Neutrophil (primary cell): ENCODE results near the gene BCL2L13.

Experiments used
- H3K27ac ChIP-seq: fragments of 200-600 bp; sonication (generic); 2 replicates; pipeline ENCODE4 v1.5.1; 2016; ENCODE audit warnings: mild to moderate bottlenecking, moderate library complexity
- H3K27me3 ChIP-seq: fragments of 200-600 bp; sonication (generic); 2 replicates; pipeline ENCODE4 v1.6.0; 2016; ENCODE audit warnings: mild to moderate bottlenecking
- H3K36me3 ChIP-seq: fragments of 200-600 bp; sonication (generic); 2 replicates; pipeline ENCODE4 v1.5.1; 2017
- H3K4me1 ChIP-seq, 2 experiments: fragments of 200-600 bp in 1 of 2; sonication (generic) in 1 of 2; 1 replicate in 1 of 2; 2 replicates in 1 of 2; pipeline versions ENCODE4 v1.5.1 to v1.6.1; 2013 to 2016; ENCODE audit warnings: low read depth in 1 of 2, low read length in 1 of 2, mild to moderate bottlenecking in 1 of 2, moderate library complexity in 1 of 2; ENCODE audit not compliant: control insufficient read depth in 1 of 2, insufficient read depth in 1 of 2
- H3K4me3 ChIP-seq, 2 experiments: fragments of 200-600 bp in 1 of 2; sonication (generic) in 1 of 2; 1 replicate in 1 of 2; 2 replicates in 1 of 2; pipeline ENCODE4 v1.5.1; 2013 to 2016; ENCODE audit warnings: low read depth in 1 of 2, low read length in 1 of 2, mild to moderate bottlenecking in 1 of 2, moderate library complexity in 1 of 2
- H3K9me3 ChIP-seq: fragments of 200-600 bp; sonication (generic); 2 replicates; pipeline ENCODE4 v1.5.1; 2016
- CTCF ChIP-seq: fragments of 200-600 bp; sonication (generic); IDR thresholded peaks from 2 replicates; pipeline ENCODE4 v1.5.1; 2016; ENCODE audit warnings: antibody characterized with exemption

Gene BCL2L13

DNA sequence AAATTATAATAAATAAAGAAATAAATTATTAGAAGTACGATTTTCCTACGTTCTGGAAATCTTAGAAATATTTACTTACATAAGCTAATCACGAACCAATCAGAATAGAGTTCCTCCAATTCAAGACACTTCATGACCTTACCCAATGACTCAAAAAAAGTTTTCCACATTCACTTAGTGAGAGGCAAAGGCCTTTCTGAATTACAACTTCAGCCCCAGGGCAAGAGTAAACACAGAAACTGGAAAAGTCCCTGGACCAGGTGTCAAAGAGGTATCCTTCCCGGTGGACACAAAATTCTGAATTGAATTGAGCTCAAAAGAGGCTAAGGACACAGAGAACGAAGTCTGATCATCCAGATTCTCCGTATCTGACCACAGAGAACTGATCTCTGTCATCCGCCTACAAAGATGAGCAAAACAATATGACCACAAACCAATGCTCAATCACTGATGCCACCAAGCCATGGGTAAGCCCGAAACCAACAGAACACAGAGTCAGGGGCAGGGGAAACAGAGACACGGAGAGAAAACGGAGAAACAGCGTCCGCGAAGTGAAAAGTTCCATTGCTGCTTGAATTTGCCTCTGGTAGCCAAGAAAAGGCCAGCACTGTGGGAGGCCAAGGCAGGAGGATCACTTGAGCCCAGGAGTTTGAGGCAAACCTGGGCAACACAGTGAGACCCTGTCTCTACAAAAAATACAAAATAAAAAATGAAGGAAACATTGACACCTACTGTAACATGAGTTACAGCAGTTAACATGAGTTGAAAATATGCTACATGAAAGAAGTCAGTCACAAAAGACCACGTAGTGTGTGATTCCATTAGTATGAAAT, 128.9 kb downstream of the BCL2L13 start:
- Histone ChIP-seq H3K9me3 (no peaks in the 10 kb centered on the region), H3K27ac (peak overlapping the region; percentile 100), H3K27me3 (no peaks in the 10 kb centered on the region), H3K4me3 (peak overlapping the region in 1 of 2 experiments; percentile 3), H3K4me1 (peaks cover 66 to 77% of the 10 kb centered on the region in 2 experiments), H3K36me3 (peaks cover 13% of the 10 kb centered on the region)
- no peak for TF ChIP-seq CTCF

- Histone ChIP-seq H3K27ac (peak overlapping the region; percentile 100), H3K4me1 (peaks cover 70 to 71% of the 10 kb centered on the region in 2 experiments), H3K9me3 (no peaks in the 10 kb centered on the region), H3K36me3 (peaks cover 15% of the 10 kb centered on the region), H3K4me3 (peak overlapping the region; percentile 87 to 99), H3K27me3 (no peaks in the 10 kb centered on the region)
- no peak for TF ChIP-seq CTCF
These were observed 130.6 kb downstream of the BCL2L13 start for GRCh38 chr22:17769013-17769715.

- peak overlapping the region; percentile 87 to 99 for H3K4me3 ChIP-seq
- H3K27ac ChIP-seq, result peak overlapping the region; percentile 100
- TF ChIP-seq CTCF, result no peak
- H3K27me3 ChIP-seq, result no peaks in the 10 kb centered on the region
- H3K36me3 ChIP-seq, result peaks cover 15% of the 10 kb centered on the region
- peaks cover 68 to 69% of the 10 kb centered on the region in 2 experiments for H3K4me1 ChIP-seq
- H3K9me3 ChIP-seq, result no peaks in the 10 kb centered on the region
These were observed 131.1 kb downstream of the BCL2L13 start for GRCh38 chr22:17769716-17770082.

DNA sequence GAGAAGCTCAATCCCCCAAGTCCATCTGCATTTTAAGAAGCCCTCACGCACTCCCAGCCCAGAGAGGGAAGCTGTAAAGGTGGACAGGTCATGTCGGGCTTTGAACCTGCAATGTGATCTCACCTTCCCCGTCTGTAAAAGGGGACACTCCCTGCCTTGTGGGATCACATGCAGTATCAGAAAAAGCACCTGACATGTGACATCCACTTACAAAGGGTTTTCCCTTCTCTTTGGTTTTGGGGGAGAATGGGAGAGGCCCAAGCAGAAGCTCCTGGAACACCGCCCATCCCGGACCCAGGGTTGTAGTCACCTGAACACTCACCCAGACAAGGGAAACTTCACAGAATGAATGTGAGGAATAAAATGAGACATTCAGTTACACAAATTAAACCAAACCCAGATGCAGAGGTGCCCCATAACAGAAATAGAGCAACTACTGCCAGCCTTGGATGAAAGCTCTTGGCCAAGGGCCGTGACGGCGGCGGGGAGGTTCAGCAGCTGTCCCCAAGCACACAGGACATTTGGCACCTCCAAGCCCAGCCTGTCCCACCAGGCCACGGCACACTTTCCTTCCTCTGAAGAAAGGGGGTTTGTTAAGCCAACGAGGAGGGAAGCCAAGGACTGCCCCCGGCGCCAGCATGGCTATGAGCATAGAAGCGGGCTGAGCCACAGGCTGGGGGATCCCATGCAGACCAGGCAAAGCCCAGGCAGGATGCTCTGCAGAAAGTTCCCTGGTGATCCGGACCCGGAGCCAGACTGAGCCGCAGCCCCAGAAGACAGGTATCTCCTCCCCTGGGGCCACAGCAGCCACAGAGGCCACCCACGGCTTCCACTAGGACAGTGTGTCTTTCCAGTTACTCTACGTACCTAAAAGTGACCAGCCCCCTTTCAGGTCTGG, 131.9 kb downstream of the BCL2L13 start:
- Histone ChIP-seq H3K27ac (peak overlapping the region; percentile 100), H3K27me3 (no peaks in the 10 kb centered on the region), H3K4me3 (peak overlapping the region; percentile 87 to 99), H3K9me3 (no peaks in the 10 kb centered on the region), H3K36me3 (peaks cover 15% of the 10 kb centered on the region), H3K4me1 (peaks cover 69 to 74% of the 10 kb centered on the region in 2 experiments)
- no peak for TF ChIP-seq CTCF

DNA sequence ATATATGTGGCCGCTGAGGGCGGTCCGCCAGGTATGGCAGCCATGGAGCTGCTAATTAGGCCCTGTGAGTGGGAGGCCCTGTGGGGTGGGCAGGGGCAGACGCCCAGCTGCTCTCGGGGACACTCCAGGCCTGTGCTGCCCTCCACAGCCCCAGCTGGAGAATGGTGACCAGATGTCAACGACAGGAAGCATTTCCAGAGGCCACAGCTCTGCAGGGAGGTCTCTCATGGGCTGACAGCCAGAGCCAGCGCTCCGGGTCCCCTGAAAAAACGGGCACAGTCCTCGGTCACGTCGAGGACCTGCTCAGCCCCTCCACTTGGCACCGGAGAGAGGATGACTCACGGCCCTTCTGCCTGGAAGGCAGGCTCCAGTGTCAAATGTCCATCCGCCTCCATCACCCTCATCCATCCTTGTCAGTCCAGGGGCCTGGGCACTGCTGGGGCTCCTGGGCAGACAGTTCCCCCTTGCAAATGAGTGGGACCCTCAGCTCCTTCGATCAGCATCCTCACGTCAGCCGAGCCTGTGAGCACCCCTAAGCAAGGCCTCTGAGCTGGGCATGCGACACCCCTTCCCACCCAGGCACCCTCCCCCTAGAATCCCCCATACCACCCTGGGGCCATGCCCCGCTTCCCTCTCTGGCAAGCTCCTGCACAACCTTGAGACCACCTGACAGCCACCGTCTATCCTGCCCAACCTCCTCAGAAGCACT, 133.8 kb downstream of the BCL2L13 start:
- TF ChIP-seq CTCF, result no peak
- H3K9me3 ChIP-seq, result no peaks in the 10 kb centered on the region
- H3K36me3 ChIP-seq, result peaks cover 15% of the 10 kb centered on the region
- H3K4me3 ChIP-seq, result peak overlapping the region; percentile 87 to 99
- peak overlapping the region; percentile 100 for H3K27ac ChIP-seq
- H3K27me3 ChIP-seq, result no peaks in the 10 kb centered on the region
- peaks cover 83% of the 10 kb centered on the region in 2 experiments for H3K4me1 ChIP-seq
